Skeletal muscle tissue (tissue), 4 donors: ENCODE data around the gene KLHL29. TPM values are rescaled to one million over a fixed set of nuclear protein-coding genes. Genes with fewer than 3 reads are reported as not detected.

ENCODE experiments used
- H3K27ac ChIP-seq: one replicate; pipeline ENCODE4 v1.7.0; 2013; ENCODE audit warnings: mild to moderate bottlenecking, low read depth, low read length, inconsistent platforms
- H3K27me3 ChIP-seq, 3 donors: one replicate each; pipeline ENCODE4 v1.7.0; 2013; ENCODE audit warnings: low read length in 3 of 3; ENCODE audit not compliant: control insufficient read depth in 3 of 3, insufficient read depth in 3 of 3
- H3K36me3 ChIP-seq, 3 donors: one replicate each; pipeline ENCODE4 v1.7.0; 2013; ENCODE audit warnings: low read length in 3 of 3; ENCODE audit not compliant: control insufficient read depth in 3 of 3, insufficient read depth in 3 of 3
- H3K4me1 ChIP-seq, 3 donors: one replicate each; pipeline ENCODE4 v1.7.0; 2013; ENCODE audit warnings: low read length in 3 of 3, mild to moderate bottlenecking in 3 of 3; ENCODE audit not compliant: control insufficient read depth in 3 of 3, insufficient read depth in 3 of 3
- H3K4me3 ChIP-seq, 3 donors: one replicate each; pipeline ENCODE4 v1.7.0; 2013; ENCODE audit warnings: low read length in 3 of 3
- H3K9ac ChIP-seq, 3 donors: one replicate each; pipeline ENCODE4 v1.7.0; 2013; ENCODE audit warnings: low read length in 3 of 3, mild to moderate bottlenecking in 3 of 3, moderate library complexity in 2 of 3, low read depth in 1 of 3
- H3K9me3 ChIP-seq, 3 donors: one replicate each; pipeline ENCODE4 v1.7.0; 2013; ENCODE audit warnings: low read length in 3 of 3; ENCODE audit not compliant: control insufficient read depth in 3 of 3
- total RNA-seq: library from RNA; depleted of rRNA; stranded (reverse); fragments of >200 nt; gene quantifications from one replicate; pipeline ENCODE4 v1.2.3, GENCODE V29; 2014
- donor health status: Osteomylitis.

Gene KLHL29
- total RNA-seq, 1 donor from 2014 or later = 3.7 TPM

DNA sequence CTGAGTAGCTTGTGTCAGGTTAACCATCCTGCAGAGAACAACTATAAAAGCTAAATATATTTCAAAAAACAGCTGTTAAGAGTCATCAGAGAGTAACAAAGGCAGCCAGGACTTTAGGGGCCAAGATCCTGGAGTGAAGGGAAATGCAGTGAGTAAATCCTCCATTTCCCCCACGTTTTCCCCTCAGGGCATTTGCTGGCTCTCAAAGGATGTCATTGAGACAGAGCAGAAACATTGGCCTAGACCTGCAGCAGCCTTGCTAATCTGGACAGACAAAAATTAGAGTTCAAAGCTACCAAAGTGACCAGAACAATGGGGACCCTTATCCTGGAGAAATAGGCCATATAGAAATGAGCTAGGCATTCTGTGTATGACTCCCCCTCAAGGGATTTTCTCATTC lies 21.1 kb upstream of the KLHL29 start:
- Histone ChIP-seq H3K9ac (no peak overlapping the region), H3K27me3 (no peaks in the 10 kb centered on the region), H3K36me3 (no peaks in the 10 kb centered on the region), H3K4me1 (no peaks in the 10 kb centered on the region), H3K27ac (no peak overlapping the region), H3K4me3 (no peak overlapping the region), H3K9me3 (no peaks in the 10 kb centered on the region)

DNA sequence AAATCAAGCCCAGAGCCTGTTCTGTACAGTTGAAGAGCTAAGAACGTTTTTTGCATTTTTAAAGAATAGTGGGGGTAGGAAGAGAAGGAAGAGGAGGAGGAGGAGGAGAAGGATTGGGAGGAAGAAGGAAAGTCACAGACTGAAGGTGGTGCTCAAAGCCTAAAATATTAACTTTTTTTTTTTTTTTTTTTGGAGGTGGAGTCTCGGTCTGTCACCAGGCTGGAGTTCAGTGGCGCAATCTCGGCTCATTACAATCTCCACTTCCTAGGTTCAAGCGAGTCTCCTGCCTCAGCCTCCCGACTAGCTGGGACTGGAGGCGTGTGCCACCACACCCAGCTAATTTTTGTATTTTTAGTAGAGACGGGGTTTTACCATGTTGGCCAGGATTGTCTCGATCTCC lies 18.3 kb upstream of the KLHL29 start:
- Histone ChIP-seq H3K4me1 (no peaks in the 10 kb centered on the region), H3K36me3 (no peaks in the 10 kb centered on the region), H3K27me3 (no peaks in the 10 kb centered on the region), H3K27ac (no peak overlapping the region), H3K9ac (no peak overlapping the region), H3K4me3 (no peak overlapping the region), H3K9me3 (no peaks in the 10 kb centered on the region)

DNA sequence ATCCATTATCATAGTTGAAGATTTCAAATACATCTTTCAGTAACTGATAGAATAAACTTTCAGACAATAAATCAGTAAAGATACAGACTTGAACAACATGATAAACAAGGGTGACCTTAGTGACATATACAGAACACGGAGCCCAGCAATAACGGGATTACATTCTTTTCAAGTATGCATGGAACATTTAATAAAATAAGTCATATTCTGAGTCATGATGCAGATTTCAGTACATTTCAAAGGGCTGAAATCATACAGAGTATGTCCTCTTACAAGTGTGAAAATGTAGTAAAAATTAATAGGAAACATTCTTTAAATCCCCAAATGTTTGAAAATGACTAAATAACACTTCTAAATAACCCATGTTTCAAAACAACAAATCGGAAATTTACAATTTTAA lies 17.2 kb upstream of the KLHL29 start:
- Histone ChIP-seq H3K4me1 (no peaks in the 10 kb centered on the region), H3K4me3 (no peak overlapping the region), H3K27me3 (no peaks in the 10 kb centered on the region), H3K9me3 (no peaks in the 10 kb centered on the region), H3K36me3 (no peaks in the 10 kb centered on the region), H3K27ac (no peak overlapping the region), H3K9ac (no peak overlapping the region)

DNA sequence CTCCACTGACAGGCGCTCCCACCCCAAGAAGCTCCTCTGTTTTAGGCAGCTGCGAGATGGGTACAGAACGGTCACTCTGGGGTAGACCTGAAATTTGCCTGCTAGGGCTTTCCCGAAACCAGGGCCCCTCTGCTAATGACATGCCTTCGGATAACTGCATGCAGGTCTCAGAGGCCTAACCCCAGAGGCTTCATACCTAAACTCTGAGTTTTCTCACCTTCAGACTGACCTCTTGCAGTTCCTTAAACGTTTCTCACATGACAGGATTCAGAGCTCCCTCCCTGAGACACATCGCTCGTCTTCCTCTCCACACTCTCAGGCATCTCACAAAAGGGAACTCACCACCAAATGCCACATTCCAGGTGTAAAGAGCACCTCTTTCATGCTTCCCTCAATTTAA lies 11.3 kb upstream of the KLHL29 start:
- H3K4me1 ChIP-seq = no peaks in the 10 kb centered on the region
- H3K36me3 ChIP-seq = no peaks in the 10 kb centered on the region
- H3K9ac ChIP-seq = no peak overlapping the region
- H3K9me3 ChIP-seq = no peaks in the 10 kb centered on the region
- peaks cover 0 to 3% (median 0%) of the 10 kb centered on the region in 3 donors for H3K27me3 ChIP-seq
- no peak overlapping the region for H3K27ac ChIP-seq
- H3K4me3 ChIP-seq = no peak overlapping the region

DNA sequence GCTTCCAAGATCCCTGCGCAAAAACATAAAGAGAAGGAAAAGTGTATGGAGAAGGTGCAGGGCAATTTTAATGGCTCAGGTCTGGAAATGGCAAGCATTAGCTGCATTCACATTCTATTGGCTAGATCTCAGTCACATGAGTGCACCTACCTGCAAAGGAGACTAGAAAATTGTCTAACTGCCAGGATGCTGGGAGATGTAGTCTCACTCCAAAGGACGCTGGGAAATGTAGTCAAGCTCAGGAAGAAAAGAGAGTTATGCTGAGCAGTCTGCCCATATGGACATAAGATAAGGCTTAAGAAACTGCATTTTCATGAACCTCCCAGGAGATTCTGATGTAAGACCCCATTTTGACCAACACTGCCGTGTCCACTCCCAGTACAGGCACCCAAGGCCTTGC lies 9.5 kb upstream of the KLHL29 start:
- Histone ChIP-seq H3K9ac (no peak overlapping the region), H3K27ac (no peak overlapping the region), H3K36me3 (no peaks in the 10 kb centered on the region), H3K27me3 (peaks cover 0 to 3% (median 0%) of the 10 kb centered on the region in 3 donors), H3K9me3 (no peaks in the 10 kb centered on the region), H3K4me1 (peaks cover 0 to 4% (median 2%) of the 10 kb centered on the region in 3 donors), H3K4me3 (no peak overlapping the region)

DNA sequence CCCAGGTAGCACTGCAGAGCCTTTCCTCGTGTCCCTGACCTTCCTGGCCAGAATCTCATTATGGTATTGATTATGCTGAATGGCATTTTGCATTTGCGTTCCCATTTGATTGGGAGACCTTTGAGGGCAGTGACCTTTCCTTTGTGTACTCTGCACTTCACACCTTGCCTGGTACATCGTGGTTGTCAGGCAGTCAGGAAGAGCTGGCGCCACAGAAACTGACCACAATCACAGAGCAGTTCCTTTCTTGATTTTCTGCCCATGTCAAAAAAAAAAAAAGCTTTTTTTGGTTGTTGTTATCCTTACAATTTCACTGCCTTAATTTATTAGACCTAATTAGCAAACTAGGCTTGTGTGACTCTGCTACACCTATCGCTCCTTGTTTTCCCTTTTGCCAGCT lies 8.9 kb upstream of the KLHL29 start:
- no peak overlapping the region for H3K9ac ChIP-seq
- no peaks in the 10 kb centered on the region for H3K9me3 ChIP-seq
- peaks cover 4 to 9% (median 9%) of the 10 kb centered on the region in 3 donors for H3K4me1 ChIP-seq
- no peak overlapping the region for H3K27ac ChIP-seq
- peaks cover 0 to 3% (median 0%) of the 10 kb centered on the region in 3 donors for H3K27me3 ChIP-seq
- H3K4me3 ChIP-seq = no peak overlapping the region
- H3K36me3 ChIP-seq = no peaks in the 10 kb centered on the region

DNA sequence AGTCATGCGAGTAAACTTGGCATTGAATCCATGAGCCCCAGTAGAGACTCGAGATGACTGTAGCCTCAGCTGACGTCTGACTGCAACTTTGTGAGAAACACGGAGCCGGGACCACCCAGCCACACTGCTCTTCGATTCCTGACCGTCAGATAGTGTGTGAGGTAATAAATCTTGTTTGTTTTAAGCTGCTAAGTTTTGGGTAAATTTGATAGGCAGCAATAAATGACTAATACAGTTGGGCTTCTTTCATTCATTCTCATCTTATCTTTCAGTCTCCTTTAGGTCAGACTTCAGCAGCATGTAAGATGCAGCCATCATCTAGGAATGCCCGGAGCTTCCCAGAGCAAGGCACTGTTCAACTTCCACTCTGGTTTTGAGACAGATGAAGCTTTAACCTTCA lies 8.0 kb upstream of the KLHL29 start:
- peaks cover 5 to 10% (median 9%) of the 10 kb centered on the region in 3 donors for H3K4me1 ChIP-seq
- H3K9me3 ChIP-seq = no peaks in the 10 kb centered on the region
- H3K27ac ChIP-seq = no peak overlapping the region
- H3K27me3 ChIP-seq = peaks cover 0 to 3% (median under 1%) of the 10 kb centered on the region in 3 donors
- no peak overlapping the region for H3K9ac ChIP-seq
- no peaks in the 10 kb centered on the region for H3K36me3 ChIP-seq
- H3K4me3 ChIP-seq = no peak overlapping the region

DNA sequence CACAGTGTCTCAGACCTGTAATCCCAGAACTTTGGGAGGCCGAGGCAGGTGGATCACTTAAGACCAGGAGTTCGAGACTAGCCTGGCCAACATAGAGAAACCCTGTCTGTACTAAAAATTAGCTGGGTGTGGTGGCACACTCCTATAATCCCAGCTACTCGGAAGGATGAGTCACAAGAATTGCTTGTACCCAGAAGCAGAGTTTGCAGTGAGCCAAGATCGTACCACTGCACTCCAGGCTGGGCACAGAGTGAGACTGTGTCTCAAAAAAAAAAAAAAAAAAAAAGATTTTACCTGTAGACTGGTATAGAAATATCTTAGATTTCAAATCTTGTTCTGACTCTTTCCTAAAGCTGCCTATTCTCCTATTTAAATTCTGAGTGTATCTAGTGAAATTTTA lies 7.2 kb upstream of the KLHL29 start:
- Histone ChIP-seq H3K4me3 (no peak overlapping the region), H3K4me1 (peaks cover 5 to 10% (median 9%) of the 10 kb centered on the region in 3 donors), H3K27ac (no peak overlapping the region), H3K27me3 (peaks cover 3% of the 10 kb centered on the region in 3 donors), H3K9ac (no peak overlapping the region), H3K36me3 (no peaks in the 10 kb centered on the region), H3K9me3 (no peaks in the 10 kb centered on the region)

DNA sequence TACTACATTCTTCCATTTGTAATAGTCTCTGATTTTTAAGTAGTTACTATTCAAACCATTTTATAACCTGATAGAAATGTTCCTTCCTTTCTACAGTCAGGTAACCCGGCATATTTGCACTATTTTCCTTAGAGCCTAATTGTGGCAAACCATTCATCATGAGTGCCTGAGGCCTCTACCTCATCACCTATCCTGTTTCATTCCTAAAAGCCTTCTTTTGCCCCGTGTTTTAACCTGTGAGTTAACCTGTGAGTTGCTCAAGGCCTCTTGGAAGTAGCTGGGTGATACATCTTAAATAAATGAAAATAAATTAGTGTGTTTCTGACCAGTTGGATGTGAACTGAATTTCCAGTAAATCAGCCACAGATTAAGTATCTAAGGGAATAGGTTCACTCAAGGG lies 6.5 kb upstream of the KLHL29 start:
- H3K4me3 ChIP-seq = no peak overlapping the region
- H3K9me3 ChIP-seq = no peaks in the 10 kb centered on the region
- peaks cover 3% of the 10 kb centered on the region in 3 donors for H3K27me3 ChIP-seq
- no peak overlapping the region for H3K27ac ChIP-seq
- no peaks in the 10 kb centered on the region for H3K36me3 ChIP-seq
- peaks cover 5 to 10% (median 9%) of the 10 kb centered on the region in 3 donors for H3K4me1 ChIP-seq
- H3K9ac ChIP-seq = no peak overlapping the region

DNA sequence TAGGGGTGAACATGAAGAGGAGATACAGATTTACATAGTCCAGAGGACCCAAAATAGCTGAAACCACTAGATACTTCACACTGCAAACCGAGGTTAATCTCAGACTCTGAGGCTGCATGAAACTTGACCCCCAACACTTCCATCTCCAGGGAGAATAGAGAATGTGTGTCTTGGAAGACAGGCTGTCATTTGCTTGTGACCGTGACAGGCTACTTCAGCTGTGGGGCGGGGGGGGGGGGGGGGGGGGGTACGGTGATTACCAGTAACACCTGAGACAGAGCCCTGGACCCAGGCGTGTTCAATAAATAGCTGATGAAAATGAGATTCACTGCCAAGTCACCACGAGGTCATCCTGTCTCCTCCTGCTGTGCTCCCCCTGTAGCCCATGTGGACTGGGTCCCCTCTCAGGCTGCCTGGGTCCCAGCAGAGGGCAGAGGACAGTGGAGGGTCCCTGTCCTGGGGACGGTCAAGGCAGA lies 5.7 kb upstream of the KLHL29 start:
- no peaks in the 10 kb centered on the region for H3K36me3 ChIP-seq
- H3K27me3 ChIP-seq = peaks cover under 1 to 6% (median 3%) of the 10 kb centered on the region in 3 donors
- H3K4me3 ChIP-seq = no peak overlapping the region
- no peaks in the 10 kb centered on the region for H3K9me3 ChIP-seq
- H3K4me1 ChIP-seq = peaks cover 5 to 10% (median 9%) of the 10 kb centered on the region in 3 donors
- H3K9ac ChIP-seq = no peak overlapping the region
- H3K27ac ChIP-seq = no peak overlapping the region
